ENCODE results near the gene KCNH4.

KCNH4 gene

DNA sequence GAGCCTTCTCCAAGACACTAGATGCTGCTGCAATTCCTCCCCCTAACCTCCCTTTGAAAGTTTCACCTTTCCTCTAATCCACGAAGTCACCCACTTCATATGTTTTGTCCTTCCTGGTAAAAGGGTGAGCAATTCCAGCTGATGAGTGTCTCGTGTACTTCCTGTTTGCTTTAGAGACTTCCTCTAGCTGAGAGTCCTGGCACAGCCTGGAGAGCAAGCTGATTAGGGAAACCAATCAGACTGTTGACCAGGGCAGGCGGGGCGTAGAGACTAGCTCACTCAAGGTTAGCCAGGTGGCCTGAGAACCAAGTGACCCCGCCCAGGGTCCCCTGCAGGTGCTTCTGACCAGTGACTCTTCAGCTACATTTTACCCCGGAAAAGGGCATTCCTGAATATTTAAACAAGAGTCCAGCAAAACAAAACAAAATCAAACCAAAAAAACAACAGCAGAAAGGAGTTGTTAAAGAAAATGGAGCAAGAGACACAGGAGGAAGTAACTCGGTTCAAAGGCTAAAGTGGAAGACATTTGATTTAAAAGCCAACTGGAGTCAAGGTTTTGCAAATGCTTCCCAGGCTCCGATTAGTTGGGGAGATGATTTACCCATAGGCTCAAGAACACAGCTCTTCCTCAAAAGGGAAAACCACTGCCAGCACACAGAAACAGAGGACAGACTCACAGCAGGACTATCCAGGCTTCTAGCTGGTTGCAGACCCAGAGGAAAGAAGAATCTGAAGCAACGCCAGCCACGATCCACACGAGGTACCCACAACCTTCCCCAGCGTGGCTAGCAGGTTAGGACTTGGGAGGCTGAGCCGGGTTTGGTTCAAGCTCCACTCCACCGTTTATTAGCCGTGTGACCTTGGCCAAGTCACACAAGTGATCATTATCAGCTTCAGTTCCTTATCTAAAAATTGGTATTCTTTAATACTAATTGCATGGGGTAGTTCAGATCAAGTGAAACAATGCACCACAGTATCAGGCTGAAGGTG is 45.0 kb downstream of the KCNH4 start:
- peak; percentile 55 for DNase-seq

DNA sequence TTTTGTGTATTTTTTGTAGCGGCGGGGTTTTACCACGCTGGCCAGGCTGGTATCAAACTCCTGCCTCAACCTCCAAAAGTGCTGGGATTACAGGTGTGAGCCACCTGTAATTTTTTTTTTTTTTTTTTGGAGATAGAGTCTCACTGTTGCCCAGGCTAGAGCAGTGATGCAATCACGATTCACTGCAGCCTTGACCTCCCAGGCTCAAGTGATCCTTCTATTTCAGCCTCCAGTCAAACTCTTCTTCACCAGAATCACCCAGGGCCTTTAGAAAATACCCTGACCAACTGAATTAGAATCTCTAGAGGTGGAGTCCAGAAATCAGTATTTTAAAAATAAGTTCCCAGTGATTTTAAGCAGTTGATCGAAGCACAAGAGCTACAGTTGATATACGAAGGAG is 45.8 kb downstream of the KCNH4 start:
- DNase-seq, result no peak

GRCh38 chr17:42133461-42134041 is 47.4 kb downstream of the KCNH4 start:
- no peak for DNase-seq

DNA sequence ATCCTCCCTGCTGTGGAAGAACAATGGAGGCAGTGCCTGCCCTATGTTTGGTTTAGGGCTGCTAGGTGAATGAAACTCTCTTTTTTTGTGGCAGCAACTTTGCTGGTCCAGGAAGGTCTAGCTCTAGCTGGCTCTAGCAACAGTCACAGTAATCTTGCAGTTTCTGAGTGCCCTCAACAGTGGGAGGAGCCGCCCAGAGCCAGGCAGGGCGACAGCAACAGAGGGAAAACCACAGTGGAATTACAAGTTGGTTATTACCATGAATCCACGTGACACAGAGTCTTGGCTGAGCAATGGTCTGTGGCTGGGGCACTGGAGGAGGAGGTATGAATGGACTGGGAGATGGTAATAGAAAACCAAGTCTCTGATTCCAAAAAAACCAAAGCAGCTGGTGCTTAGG is 48.0 kb downstream of the KCNH4 start:
- DNase-seq, result peak; percentile 73

GRCh38 chr17:42131981-42132432 is 48.9 kb downstream of the KCNH4 start:
- DNase-seq, result no peak

- no peak for DNase-seq
These were observed 49.7 kb downstream of the KCNH4 start for GRCh38 chr17:42131232-42131631.

DNA sequence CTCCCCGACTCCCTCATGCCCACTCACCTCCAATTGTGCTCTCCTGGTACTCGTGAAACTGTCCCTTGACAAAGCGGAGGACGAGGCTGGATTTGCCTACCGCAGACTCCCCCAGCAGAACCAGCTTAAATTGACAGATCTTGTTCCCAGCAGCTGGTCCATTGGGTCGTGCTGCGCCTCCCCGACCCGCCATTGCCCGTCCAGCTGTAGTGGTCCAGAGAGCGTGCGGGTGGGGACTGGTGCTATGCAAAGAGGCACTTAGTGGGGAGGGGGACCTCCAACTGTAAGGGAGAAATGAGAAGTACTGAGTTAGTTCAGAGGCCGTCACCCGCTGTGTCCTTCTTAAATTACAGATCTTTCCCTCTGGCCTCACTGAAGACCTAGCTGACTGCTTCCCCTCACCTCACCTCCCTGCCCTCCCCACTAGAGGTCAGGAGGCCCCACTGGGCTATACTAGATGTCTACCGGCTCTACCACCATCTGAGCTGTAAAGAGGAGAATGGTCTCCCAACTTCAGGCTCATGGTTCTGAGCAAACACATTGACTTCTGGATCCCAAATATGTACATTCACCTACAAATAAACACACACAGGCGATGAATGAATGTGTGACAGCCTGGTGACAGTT is 50.5 kb downstream of the KCNH4 start:
- DNase-seq, result no peak

- DNase-seq, result no peak
These were observed 51.7 kb downstream of the KCNH4 start for GRCh38 chr17:42129109-42129837.

DNA sequence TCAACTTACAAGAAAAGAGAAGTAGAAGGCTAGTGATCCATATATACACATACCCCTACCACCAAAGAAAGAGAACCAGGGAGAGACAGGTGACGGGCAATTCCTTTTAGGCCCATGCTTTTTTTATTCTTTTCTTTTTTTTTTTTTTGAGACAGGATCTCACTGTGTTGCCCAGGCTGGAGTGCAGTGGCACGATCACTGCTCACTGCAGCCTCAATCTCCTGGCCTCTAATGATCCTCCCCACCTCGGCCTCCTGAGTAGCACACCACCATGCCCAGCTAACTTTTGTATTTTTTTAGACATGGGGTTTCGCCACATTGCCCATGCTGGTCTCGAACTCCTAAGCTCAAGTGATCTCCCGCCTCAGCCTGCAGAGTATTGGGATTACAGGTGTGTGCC is 53.5 kb downstream of the KCNH4 start:
- DNase-seq, result no peak

DNA sequence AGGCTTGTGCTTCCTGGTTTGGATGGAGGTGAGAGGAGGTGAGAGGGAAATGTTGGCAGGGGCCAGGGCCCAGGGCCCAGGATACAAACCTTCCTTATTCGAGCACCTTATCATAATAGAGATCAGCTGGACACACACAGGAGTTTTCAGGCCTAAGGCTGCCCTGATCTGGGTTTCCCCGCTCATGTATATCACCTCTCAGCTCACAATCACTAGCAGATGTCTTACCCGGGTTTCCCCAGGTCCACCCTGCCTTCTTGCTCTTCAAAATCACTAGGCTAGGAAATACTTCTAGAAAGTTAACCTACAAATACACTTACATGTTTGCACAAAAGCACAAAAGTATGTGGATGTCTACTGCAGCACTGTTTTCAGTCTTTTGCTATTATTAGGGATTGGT is 54.1 kb downstream of the KCNH4 start:
- no peak for DNase-seq

DNA sequence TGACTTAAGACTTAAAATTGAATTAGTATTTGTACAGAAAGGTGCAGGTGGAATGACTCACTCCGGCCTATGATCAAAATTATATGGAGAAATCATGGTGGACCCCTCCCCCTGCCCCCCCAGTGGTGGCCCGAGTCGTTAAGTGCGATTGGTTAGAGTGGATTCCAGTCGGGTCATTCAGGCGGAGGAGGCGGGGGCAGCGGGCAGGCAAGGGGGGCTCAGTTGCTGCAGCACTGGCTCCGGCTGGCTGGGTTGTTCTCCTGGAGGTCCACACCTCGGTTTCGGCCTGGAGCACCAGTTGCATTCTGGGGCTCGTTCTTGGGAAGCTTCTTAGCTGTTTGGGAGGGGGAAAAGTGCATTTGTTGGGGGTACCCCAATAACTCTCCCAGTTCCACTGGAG is 55.4 kb downstream of the KCNH4 start:
- DNase-seq, result no peak

- DNase-seq, result no peak
These were observed 56.7 kb downstream of the KCNH4 start for GRCh38 chr17:42124256-42124655.

DNA sequence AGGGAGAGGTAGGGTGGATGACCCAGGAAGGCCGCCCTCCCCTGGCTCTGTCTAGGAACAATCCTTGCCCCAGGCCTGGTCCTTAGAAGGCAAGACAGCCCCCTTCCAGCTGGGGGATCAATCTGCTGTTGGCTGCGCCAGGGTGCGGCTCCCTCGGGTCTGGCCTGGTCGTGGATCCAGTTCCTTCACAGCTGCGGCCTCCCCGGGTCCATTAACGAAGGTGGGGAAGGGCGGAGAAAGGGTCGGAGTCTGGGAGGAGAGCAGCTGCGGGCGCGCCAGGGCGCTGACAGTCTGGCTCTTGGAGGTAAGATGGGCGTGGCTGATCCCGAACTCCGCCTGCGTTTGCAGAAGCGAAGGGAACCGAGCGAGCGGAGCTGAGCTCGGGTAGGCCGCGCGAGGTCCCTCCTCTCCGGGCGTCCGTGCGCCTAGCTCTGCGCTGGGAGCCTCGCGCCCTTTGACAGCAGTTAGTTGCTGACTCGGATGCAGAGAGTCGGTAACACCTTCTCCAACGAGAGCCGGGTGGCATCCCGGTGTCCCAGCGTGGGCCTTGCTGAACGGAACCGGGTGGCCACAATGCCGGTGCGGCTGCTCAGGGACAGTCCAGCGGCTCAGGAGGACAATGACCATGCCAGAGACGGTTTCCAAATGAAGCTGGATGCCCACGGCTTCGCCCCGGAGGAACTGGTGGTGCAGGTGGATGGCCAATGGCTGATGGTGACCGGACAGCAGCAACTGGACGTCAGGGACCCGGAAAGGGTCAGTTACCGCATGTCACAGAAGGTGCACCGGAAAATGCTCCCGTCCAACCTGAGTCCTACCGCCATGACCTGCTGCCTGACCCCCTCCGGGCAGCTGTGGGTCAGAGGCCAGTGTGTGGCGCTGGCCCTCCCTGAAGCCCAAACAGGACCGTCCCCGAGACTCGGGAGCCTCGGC is 58.3 kb downstream of the KCNH4 start, which contains the start of gene HSPB9:
TSS of gene HSPB9 (plus strand) at position 434 of the 933 bp plus-strand sequence. CDS start at position 481, 47 bp downstream.
- no peak for DNase-seq

GRCh38 chr17:42120770-42121769 is 59.9 kb downstream of the KCNH4 start, which contains the start of gene KAT2A:
KAT2A (minus strand) TSS chr17:42121367; CDS start chr17:42121304, 63 bp downstream.
- DNase-seq, result peak; percentile 78

DNA sequence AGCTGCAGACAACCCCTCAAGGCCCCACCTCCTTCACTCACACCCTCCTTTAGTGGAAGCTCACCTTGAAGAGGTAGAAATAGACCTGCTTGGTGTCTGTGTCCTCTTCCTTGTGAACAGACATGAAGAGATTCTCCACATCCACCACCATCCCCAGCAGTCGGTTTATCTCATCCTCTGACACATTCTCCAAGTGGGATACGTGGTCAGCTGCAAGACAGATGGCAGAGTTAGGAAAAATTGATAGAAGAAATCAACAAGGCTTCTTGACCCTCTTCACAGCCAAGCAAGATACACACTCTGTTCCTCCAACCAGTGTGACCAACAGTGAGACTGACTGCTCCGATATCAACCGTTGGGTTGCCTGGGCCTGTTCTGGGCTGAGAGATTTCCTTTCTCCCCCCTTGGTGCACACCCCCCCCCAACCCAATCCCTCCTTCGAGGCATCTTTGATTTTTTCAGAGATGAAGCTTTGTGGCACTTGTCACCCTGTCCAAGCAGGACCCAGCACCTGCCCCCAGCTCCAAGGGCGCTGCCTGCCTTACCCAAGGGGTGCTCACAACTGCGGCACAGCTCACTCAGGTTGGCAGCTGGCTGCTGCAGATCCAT is 60.7 kb downstream of the KCNH4 start:
- DNase-seq, result no peak

- no peak for DNase-seq
These were observed 61.6 kb downstream of the KCNH4 start for GRCh38 chr17:42119301-42119700.

GRCh38 chr17:42118545-42118944 is 62.4 kb downstream of the KCNH4 start:
- no peak for DNase-seq

DNA sequence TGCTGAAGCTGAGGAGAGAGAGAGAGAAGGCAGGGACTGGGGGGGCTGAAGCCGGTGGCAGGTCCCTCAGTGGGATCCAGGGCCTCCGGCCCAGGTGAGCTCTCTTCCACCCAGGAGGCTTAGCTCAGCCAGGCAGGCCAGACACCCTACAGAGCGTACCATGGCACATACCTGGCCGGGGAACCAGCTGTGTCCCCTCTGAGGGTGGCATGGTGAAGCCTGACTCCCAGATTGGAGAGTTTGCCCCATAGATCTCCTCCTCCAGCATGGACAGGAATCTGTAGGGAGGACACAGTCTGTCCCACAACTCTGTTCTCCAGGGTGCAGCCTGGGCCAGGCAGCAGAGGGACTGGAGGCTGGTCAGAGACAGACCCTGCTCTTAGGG is 62.8 kb downstream of the KCNH4 start:
- no peak for DNase-seq

GRCh38 chr17:42117397-42118125 is 63.4 kb downstream of the KCNH4 start:
- no peak for DNase-seq

Measured in fibroblast of skin of abdomen (primary cell).